ENCODE data around the gene TLX1.

DNA sequence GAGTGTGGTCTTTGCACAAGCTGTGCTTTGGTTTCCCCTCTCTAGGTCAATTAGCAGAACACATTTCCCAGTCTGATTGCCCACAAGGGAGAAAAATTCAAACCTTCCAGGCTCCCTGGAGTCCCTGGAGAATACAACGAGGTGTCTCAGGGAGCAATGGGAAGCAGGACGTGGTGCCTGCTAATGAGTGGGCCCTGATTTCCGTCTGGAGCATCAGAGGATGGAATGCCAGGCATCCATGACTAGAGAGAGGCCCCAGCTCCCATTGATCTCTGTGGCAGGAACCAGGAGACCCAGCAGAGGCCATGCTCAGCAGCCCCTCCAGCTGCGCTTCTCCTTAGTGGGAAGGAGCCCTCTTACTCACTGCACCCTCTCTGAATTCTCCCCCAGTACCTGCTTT, 33.2 kb upstream of the TLX1 start:
- TF ChIP-seq, protein P1, sequence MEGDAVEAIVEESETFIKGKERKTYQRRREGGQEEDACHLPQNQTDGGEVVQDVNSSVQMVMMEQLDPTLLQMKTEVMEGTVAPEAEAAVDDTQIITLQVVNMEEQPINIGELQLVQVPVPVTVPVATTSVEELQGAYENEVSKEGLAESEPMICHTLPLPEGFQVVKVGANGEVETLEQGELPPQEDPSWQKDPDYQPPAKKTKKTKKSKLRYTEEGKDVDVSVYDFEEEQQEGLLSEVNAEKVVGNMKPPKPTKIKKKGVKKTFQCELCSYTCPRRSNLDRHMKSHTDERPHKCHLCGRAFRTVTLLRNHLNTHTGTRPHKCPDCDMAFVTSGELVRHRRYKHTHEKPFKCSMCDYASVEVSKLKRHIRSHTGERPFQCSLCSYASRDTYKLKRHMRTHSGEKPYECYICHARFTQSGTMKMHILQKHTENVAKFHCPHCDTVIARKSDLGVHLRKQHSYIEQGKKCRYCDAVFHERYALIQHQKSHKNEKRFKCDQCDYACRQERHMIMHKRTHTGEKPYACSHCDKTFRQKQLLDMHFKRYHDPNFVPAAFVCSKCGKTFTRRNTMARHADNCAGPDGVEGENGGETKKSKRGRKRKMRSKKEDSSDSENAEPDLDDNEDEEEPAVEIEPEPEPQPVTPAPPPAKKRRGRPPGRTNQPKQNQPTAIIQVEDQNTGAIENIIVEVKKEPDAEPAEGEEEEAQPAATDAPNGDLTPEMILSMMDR (conservative IDR thresholded peaks at IDR 0.05; ENCODE audit: low read length) = no peak
- no peak for TF ChIP-seq EZH2phosphoT487 (IDR thresholded peaks at IDR 0.05; ENCODE audit: borderline replicate concordance)
